Fibroblast of lung (primary cell): ENCODE data around the gene CDH4. TPM values are rescaled to one million over a fixed set of nuclear protein-coding genes. Genes with fewer than 3 reads are reported as not detected.

Experiments used
- DNase-seq, 2 donors: peaks; one replicate each; pipeline versions ENCODE4 v3.0.0 to v3.0.0-alpha.2; 2010; ENCODE audit warnings: low read depth in 2 of 2
- H2AFZ ChIP-seq: 2 replicates; pipeline ENCODE4 v1.5.1; 2012; ENCODE audit warnings: low read length, control low read depth, inconsistent platforms
- H3K27ac ChIP-seq: 2 replicates; pipeline ENCODE4 v1.5.1; 2011; ENCODE audit warnings: low read length, control low read depth; ENCODE audit not compliant: insufficient read depth
- H3K27me3 ChIP-seq: 2 replicates; pipeline ENCODE4 v1.5.1; 2011; ENCODE audit warnings: mild to moderate bottlenecking, low read length; ENCODE audit not compliant: control insufficient read depth, insufficient read depth
- H3K36me3 ChIP-seq: 2 replicates; pipeline ENCODE4 v1.5.1; 2011; ENCODE audit warnings: low read length; ENCODE audit not compliant: control insufficient read depth, insufficient read depth
- H3K4me1 ChIP-seq: 2 replicates; pipeline ENCODE4 v1.5.1; 2011; ENCODE audit warnings: low read length; ENCODE audit not compliant: control insufficient read depth, insufficient read depth; ENCODE audit errors: extremely low read depth
- H3K4me2 ChIP-seq: 2 replicates; pipeline ENCODE4 v1.5.1; 2011; ENCODE audit warnings: low read length, control low read depth; ENCODE audit not compliant: insufficient read depth; ENCODE audit errors: extremely low read depth
- H3K4me3 ChIP-seq, 4 experiments: fragments of 200-600 bp in 1 of 4; sonication (generic) in 1 of 4; replicated peaks in 1 of 4; 2 replicates each; pipeline ENCODE4 v1.5.1; 2011 to 2016; ENCODE audit warnings: low read length in 4 of 4, low read depth in 3 of 4, mild to moderate bottlenecking in 3 of 4, control low read depth in 2 of 4, inconsistent platforms in 1 of 4, mixed read lengths in 1 of 4; ENCODE audit not compliant: insufficient read depth in 1 of 4; ENCODE audit errors: control extremely low read depth in 1 of 4
- H3K79me2 ChIP-seq: 2 replicates; pipeline ENCODE4 v1.5.1; 2012; ENCODE audit warnings: mild to moderate bottlenecking, low read length, inconsistent platforms; ENCODE audit not compliant: control insufficient read depth, insufficient read depth
- H3K9ac ChIP-seq: 2 replicates; pipeline ENCODE4 v1.5.1; 2011; ENCODE audit warnings: mild to moderate bottlenecking, low read length, control low read depth; ENCODE audit not compliant: insufficient read depth
- H3K9me3 ChIP-seq: 2 replicates; pipeline ENCODE4 v1.5.1; 2012; ENCODE audit warnings: low read depth, low read length; ENCODE audit not compliant: control insufficient read depth, insufficient read depth
- H4K20me1 ChIP-seq: 2 replicates; pipeline ENCODE4 v1.5.1; 2011; ENCODE audit warnings: low read length; ENCODE audit not compliant: control insufficient read depth, insufficient read depth; ENCODE audit errors: extremely low read depth
- CTCF ChIP-seq, 2 donors: IDR thresholded peaks in 1 of 2; conservative IDR thresholded peaks in 1 of 2; 1 replicate in 1 of 2; 2 replicates in 1 of 2; pipeline ENCODE4 v1.5.1; 2011 to 2012; ENCODE audit warnings: low read length in 2 of 2, control low read depth in 1 of 2, inconsistent platforms in 1 of 2, low read depth in 1 of 2, mild to moderate bottlenecking in 1 of 2
- EZH2 ChIP-seq: IDR thresholded peaks from 2 replicates; pipeline ENCODE4 v1.5.1; 2012; ENCODE audit warnings: low read length, control low read depth, mild to moderate bottlenecking; ENCODE audit errors: missing control alignments
- polyA plus RNA-seq, 2 donors: library from polyadenylated mRNA; depleted of rRNA in 1 of 2; stranded (reverse) in 1 of 2; unstranded in 1 of 2; fragments of >200 nt; gene quantifications; 2 replicates each; pipeline ENCODE4 v1.2.1, GENCODE V29; 2011 to 2012; ENCODE audit warnings: missing spikeins in 1 of 2
- total RNA-seq: library from RNA; depleted of rRNA; stranded (reverse); fragments of >200 nt; gene quantifications from 2 replicates; pipeline ENCODE4 v1.2.1, GENCODE V29; 2014

The CDH4 gene
- total and polyA plus RNA-seq, 2 donors (not counting 1 experiment from before 2014, with no cell fraction given) = 4.8 to 6.8 TPM

DNA sequence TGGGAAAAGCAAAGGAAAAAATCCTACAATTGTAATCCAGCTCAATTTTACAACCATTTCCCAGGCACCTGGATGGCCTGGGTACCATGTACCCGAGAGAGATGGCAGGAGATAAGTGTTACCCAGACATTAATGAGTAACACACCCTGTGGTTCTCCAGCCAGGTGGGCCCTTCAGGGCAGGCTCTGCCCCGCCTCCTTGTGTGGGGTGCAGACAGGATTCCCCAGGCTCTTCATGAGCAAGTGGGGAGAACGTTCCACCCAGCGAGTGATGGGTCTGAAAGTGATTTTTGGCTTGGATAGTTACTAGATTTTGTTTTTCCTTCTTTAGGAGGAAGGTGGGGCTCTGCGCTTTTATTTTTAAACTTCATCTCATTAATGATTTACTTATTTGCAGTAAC is 569.7 kb downstream of the CDH4 start:
- Histone ChIP-seq H4K20me1 (no peaks in the 10 kb centered on the region), H2AFZ (no peak overlapping the region), H3K4me2 (no peak overlapping the region), H3K36me3 (no peaks in the 10 kb centered on the region), H3K4me1 (no peaks in the 10 kb centered on the region), H3K27me3 (no peaks in the 10 kb centered on the region), H3K27ac (no peak overlapping the region), H3K79me2 (no peaks in the 10 kb centered on the region), H3K4me3 (no peak overlapping the region), H3K9ac (no peak overlapping the region), H3K9me3 (no peaks in the 10 kb centered on the region)
- DNase-seq = no peak
- TF ChIP-seq CTCF (conservative IDR thresholded peaks at IDR 0.05 in 1 of 2, IDR thresholded peaks at IDR 0.05 in 1 of 2; ENCODE audit: low read depth in 1 of 2, low read length in 2 of 2) = no peak
- no peak for TF ChIP-seq EZH2

- Histone ChIP-seq H4K20me1 (no peaks in the 10 kb centered on the region), H3K9ac (no peak overlapping the region), H2AFZ (no peak overlapping the region), H3K79me2 (no peaks in the 10 kb centered on the region), H3K27me3 (no peaks in the 10 kb centered on the region), H3K4me2 (no peak overlapping the region), H3K4me1 (no peaks in the 10 kb centered on the region), H3K9me3 (no peaks in the 10 kb centered on the region), H3K4me3 (no peak overlapping the region), H3K36me3 (no peaks in the 10 kb centered on the region), H3K27ac (no peak overlapping the region)
- DNase-seq = no peak
- TF ChIP-seq EZH2 (no peak), CTCF (conservative IDR thresholded peaks at IDR 0.05 in 1 of 2, IDR thresholded peaks at IDR 0.05 in 1 of 2; ENCODE audit: low read depth in 1 of 2, low read length in 2 of 2) (no peak)
Measured at GRCh38 chr20:61822396-61822795, 570.3 kb downstream of the CDH4 start.

DNA sequence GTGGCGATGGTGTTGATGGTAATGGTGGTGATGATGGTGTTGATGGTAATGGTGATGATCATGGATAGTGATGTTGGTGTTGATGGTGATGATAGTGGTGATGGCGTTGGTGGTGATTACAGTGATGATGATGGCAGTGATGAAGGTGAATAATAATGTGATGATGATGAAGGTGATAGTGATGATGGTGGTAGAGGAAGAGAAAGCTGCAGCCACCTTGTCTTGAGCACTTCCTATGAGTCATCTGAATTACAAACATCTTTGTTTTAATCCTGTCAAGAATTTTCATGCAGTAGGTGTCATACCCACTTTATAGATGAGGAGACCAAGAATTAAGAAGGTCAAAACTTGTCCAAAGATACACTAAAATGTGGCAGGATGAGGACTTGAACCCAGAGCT is 571.2 kb downstream of the CDH4 start:
- no peak overlapping the region for H2AFZ ChIP-seq
- H3K9me3 ChIP-seq = no peaks in the 10 kb centered on the region
- no peak for TF ChIP-seq CTCF (conservative IDR thresholded peaks at IDR 0.05 in 1 of 2, IDR thresholded peaks at IDR 0.05 in 1 of 2; ENCODE audit: low read depth in 1 of 2, low read length in 2 of 2)
- no peak for TF ChIP-seq EZH2
- no peak overlapping the region for H3K9ac ChIP-seq
- H3K4me2 ChIP-seq = no peak overlapping the region
- no peaks in the 10 kb centered on the region for H3K4me1 ChIP-seq
- H4K20me1 ChIP-seq = no peaks in the 10 kb centered on the region
- no peaks in the 10 kb centered on the region for H3K36me3 ChIP-seq
- H3K4me3 ChIP-seq = no peak overlapping the region
- H3K27ac ChIP-seq = no peak overlapping the region
- H3K79me2 ChIP-seq = no peaks in the 10 kb centered on the region
- no peaks in the 10 kb centered on the region for H3K27me3 ChIP-seq
- DNase-seq = no peak
